ENCODE results near the gene ZNF771. TPM values are rescaled to one million over a fixed set of nuclear protein-coding genes. Genes with fewer than 3 reads are reported as not detected.

The ZNF771 gene
- polyA plus RNA-seq, 2 of the 4 experiments (the other 2 are of a cell fraction) = 5.7 to 7.2 TPM

DNA sequence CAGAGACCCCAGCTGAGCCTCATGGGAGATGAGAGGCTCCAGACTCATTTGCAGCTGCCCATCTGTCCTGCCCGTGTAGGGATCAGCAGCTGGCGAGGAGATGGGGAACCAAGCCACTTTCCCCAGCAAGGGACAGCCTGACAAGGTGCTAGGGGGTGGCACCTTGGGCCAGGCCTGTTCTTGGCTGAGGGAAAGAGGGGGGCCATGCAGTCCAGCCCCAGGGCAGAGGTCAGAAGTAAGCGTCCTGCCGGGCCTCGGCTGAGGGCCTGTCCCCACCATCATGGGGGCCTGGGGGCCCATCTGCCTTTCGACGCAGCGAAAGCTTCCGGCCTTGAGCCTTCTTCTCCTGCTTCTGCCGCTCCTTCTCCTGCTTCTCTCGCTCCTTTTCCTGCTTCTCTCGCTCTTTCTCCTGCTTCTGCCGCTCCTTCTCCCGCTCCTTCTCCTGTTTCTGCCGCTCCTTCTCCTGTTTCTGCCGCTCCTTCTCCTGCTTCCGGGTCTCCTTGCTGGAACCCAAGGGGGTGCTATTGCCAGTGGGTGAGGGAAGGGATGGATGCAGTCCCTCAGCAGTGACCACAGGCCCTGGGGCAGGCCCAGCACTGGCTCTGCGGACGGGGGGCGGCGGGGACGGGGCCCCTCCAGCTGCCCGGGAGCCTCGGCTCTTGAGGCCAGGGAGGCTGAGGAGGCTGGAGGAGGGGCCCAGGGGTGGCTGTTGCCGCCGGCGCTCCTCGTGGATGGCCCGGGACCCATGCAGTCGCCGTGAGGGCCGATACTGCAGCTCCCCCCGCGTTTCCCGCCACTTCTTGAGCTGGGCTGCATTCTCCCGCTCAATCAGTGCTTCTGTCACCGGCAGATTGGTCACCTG, 49.5 kb upstream of the ZNF771 start:
- FAIRE-seq = no peak
- CTCF ChIA-PET = interaction anchor here (0.5 to 2.7 kb wide), 6 partner anchors 9 to 306 kb away, joined by 3 to 10 read pairs (median 5); no protein-coding TSS in a partner anchor
- no peak for ATAC-seq

DNA sequence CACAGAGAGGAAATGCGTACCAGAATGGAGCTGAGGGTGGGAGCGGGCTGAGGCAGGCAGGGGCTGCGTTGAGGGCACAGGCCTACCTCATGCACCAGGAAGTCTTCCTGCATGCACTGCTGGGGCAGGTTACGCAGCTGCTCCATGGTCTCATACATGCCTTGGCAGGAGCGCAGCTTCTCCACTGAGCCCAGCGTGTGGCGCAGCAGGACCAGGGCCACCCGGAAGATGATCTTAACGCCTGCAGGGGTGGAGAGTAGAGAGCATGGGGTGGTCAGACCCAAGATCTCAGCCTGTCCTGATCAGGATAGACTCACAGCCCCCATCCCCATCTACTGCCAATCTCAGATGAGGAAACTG, 48.8 kb upstream of the ZNF771 start:
- FAIRE-seq (no peak), ATAC-seq (no peak), DNase-seq (ENCODE audit: low read depth in 1 of 2, low spot score in 1 of 2) (no peak)
- Histone ChIP-seq H3K9me3 (no peaks in the 10 kb centered on the region), H3K27ac (no peak overlapping the region), H3K4me3 (no peak overlapping the region), H3K4me2 (no peak overlapping the region), H3K4me1 (peaks cover 26% of the 10 kb centered on the region)
- CTCF ChIA-PET = interaction anchor here (0.9 kb wide), 1 partner anchor 14 kb away, joined by 3 read pairs; no protein-coding TSS in a partner anchor
- TF ChIP-seq NR3C1 (IDR thresholded peaks at IDR 0.05) = no peak
- POLR2A ChIA-PET = interaction anchor here (0.8 to 2.3 kb wide), 2 partner anchors 13 to 36 kb away, joined by 3 to 8 read pairs; partner anchors contain the start of gene ZNF48
- WGBS (ENCODE audit: missing lambda C conversion rate) = 90% methylated on average over 9 of the region's 9 CpGs

More for the DNA sequence above, 49.5 kb upstream of the ZNF771 start:
- 89% methylated on average over 28 of the region's 37 CpGs for WGBS (ENCODE audit: missing lambda C conversion rate)
- H3K4me3 ChIP-seq = no peak overlapping the region
- H3K4me1 ChIP-seq = peaks cover 32% of the 10 kb centered on the region
- H3K27ac ChIP-seq = peak overlapping the region in 1 of 2 experiments; percentile 96; a peak in 3 of 6 replicates
- no peaks in the 10 kb centered on the region for H3K9me3 ChIP-seq
- no peak for DNase-seq (ENCODE audit: low read depth in 1 of 2, low spot score in 1 of 2)
- H3K4me2 ChIP-seq = no peak overlapping the region; the same call in 2 of the 3 replicates
- POLR2A ChIA-PET = interaction anchor here (0.8 to 2.3 kb wide), 2 partner anchors 13 to 37 kb away, joined by 3 to 8 read pairs; partner anchors contain the start of gene ZNF48
- TF ChIP-seq TP53 (CRISPR knock-in tag; IDR thresholded peaks at IDR 0.05) (no peak), ZSCAN20 (CRISPR knock-in tag; IDR thresholded peaks at IDR 0.05) (no peak)
- TF ChIP-seq, protein P1, sequence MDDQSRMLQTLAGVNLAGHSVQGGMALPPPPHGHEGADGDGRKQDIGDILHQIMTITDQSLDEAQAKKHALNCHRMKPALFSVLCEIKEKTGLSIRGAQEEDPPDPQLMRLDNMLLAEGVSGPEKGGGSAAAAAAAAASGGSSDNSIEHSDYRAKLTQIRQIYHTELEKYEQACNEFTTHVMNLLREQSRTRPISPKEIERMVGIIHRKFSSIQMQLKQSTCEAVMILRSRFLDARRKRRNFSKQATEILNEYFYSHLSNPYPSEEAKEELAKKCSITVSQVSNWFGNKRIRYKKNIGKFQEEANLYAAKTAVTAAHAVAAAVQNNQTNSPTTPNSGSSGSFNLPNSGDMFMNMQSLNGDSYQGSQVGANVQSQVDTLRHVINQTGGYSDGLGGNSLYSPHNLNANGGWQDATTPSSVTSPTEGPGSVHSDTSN (IDR thresholded peaks at IDR 0.05) = no peak

DNA sequence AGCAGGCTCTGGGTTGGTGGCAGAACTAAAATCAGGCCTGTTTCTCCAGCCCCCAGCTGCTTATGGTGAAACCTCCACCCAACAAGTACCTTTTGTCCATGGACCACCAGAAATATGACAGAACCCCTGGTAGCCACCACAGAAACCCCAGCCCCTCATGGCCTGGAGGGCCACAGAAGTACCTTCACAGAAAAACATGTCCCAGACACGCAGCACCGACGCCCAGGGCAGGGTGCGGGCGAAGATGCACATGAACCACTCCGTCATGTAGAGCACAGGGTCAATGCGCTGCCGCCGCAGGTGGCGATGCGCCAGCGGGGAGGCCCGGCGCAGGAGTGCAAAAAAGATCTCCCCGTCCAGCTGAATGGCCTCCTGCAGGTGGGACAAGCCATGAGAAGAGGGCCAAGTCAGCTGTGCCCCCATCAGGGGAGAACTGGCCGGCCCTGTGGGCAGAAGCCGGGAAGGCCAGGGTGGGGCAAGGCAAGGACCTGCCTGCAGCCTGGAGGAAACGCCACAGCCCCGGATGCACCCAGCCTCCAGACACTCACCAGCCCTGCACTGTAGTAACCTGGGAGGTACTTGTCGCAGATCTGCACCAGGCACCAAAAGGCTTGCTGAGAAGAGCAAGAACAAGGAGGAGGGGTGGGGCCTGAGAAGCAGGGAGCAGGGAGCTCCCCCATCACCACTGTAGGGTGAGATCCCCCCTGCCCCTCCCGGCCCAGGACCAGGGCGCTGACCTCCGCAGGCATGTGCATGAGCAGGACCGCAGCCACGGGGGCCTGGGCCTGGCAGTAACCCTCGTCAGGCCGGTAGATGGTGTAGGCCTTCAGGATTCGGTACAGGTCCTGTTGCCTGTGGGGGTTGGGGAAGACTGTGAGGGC, 48.2 kb upstream of the ZNF771 start:
- ATAC-seq = no peak
- no peak overlapping the region for H3K4me3 ChIP-seq
- H3K4me2 ChIP-seq = no peak overlapping the region
- no peak for DNase-seq (ENCODE audit: low read depth in 1 of 2, low spot score in 1 of 2)
- 92% methylated on average over 28 of the region's 28 CpGs for WGBS (ENCODE audit: missing lambda C conversion rate)
- H3K4me1 ChIP-seq = peaks cover 19% of the 10 kb centered on the region
- FAIRE-seq = no peak
- H3K27ac ChIP-seq = no peak overlapping the region
- H3K9me3 ChIP-seq = no peaks in the 10 kb centered on the region
- TF ChIP-seq JUN (IDR thresholded peaks at IDR 0.05) (no peak), RFX5 (IDR thresholded peaks at IDR 0.05) (no peak), HOXA7 (CRISPR knock-in tag; IDR thresholded peaks at IDR 0.05) (no peak)
- ChIA-PET POLR2A (interaction anchor here (0.8 to 2.3 kb wide), 2 partner anchors 12 to 36 kb away, joined by 3 to 8 read pairs; partner anchors contain the start of gene ZNF48), CTCF (interaction anchor here (0.9 to 1.2 kb wide), 2 partner anchors 13 to 50 kb away, joined by 3 to 4 read pairs; no protein-coding TSS in a partner anchor)

DNA sequence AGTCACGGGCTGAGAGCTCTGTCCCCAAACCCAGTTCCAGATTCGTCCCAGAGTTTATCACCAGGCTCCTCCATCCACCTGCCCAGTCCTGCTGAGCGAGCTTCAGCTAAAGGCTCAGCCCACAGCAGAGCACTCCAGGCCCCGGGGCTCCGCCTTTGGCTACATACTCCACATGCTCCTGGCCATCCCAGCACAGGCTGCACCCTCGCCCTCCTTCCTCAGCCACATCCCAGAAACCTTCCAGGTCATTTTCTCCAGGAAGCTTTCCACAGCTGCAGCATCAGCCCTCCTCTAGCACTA, 47.6 kb upstream of the ZNF771 start:
- ATAC-seq (no peak), DNase-seq (ENCODE audit: low read depth in 1 of 2, low spot score in 1 of 2) (no peak), FAIRE-seq (no peak)
- ChIA-PET POLR2A (interaction anchor here (2.3 kb wide), 1 partner anchor 11 kb away, joined by 8 read pairs; no protein-coding TSS in a partner anchor), CTCF (interaction anchor here (0.9 to 1.2 kb wide), 2 partner anchors 9 to 49 kb away, joined by 3 to 4 read pairs; no protein-coding TSS in a partner anchor)
- Histone ChIP-seq H3K27ac (no peak overlapping the region), H3K4me2 (no peak overlapping the region), H3K9me3 (no peaks in the 10 kb centered on the region), H3K4me1 (peaks cover 19% of the 10 kb centered on the region), H3K4me3 (no peak overlapping the region)
- 88% methylated on average over 6 of the region's 6 CpGs for WGBS (ENCODE audit: missing lambda C conversion rate)
- TF ChIP-seq CBX2 (IDR thresholded peaks at IDR 0.05; ENCODE audit: borderline replicate concordance, low read depth) = no peak
- TF ChIP-seq ZSCAN20 (CRISPR knock-in tag; IDR thresholded peaks at IDR 0.05) = no peak
- TF ChIP-seq HDAC2 (IDR thresholded peaks at IDR 0.05) = no peak
- TF ChIP-seq BHLHE40 (IDR thresholded peaks at IDR 0.05; ENCODE audit: low read depth, low read length) = no peak
- TF ChIP-seq FOXS1 (CRISPR knock-in tag; IDR thresholded peaks at IDR 0.05) = no peak
- TF ChIP-seq NFE2L2 (conservative IDR thresholded peaks at IDR 0.05; ENCODE audit: low read length) = no peak
- TF ChIP-seq, protein P2, sequence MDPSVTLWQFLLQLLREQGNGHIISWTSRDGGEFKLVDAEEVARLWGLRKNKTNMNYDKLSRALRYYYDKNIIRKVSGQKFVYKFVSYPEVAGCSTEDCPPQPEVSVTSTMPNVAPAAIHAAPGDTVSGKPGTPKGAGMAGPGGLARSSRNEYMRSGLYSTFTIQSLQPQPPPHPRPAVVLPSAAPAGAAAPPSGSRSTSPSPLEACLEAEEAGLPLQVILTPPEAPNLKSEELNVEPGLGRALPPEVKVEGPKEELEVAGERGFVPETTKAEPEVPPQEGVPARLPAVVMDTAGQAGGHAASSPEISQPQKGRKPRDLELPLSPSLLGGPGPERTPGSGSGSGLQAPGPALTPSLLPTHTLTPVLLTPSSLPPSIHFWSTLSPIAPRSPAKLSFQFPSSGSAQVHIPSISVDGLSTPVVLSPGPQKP (IDR thresholded peaks at IDR 0.05; ENCODE audit: low read depth, low read length) = no peak
